ENCODE results near the gene DNAH10. TPM values are rescaled to one million over a fixed set of nuclear protein-coding genes. Genes with fewer than 3 reads are reported as not detected.

The DNAH10 gene
- total and polyA plus RNA-seq, 12 donors, result 0.06 to 1.5 (median 0.28) TPM

- TF ChIP-seq POLR2A (IDR thresholded peaks at IDR 0.05) (no peak), CTCF (IDR thresholded peaks at IDR 0.05) (no peak)
- Histone ChIP-seq H3K27ac (no peak overlapping the region), H3K4me1 (replicated peaks in 1 of 2) (no peaks in the 10 kb centered on the region), H3K27me3 (no peaks in the 10 kb centered on the region), H3K36me3 (replicated peaks in 1 of 2) (no peaks in the 10 kb centered on the region), H3K9me3 (replicated peaks in 1 of 3) (no peaks in the 10 kb centered on the region), H3K4me3 (no peak overlapping the region)
- 71 to 80% (median 77%) methylated on average over 11 to 13 of the region's 13 CpGs for WGBS, 4 donors
- DNase-seq, result no peak
- intact Hi-C loops (cut with DNase I), result no loop called here
Observed at GRCh38 chr12:123859035-123859434, 96.9 kb downstream of the DNAH10 start.

GRCh38 chr12:123860377-123860776 lies 98.3 kb downstream of the DNAH10 start:
- intact Hi-C loops (cut with DNase I), result no loop called here
- no peaks in the 10 kb centered on the region for H3K9me3 ChIP-seq (replicated peaks in 1 of 3)
- TF ChIP-seq CTCF (IDR thresholded peaks at IDR 0.05) (no peak), POLR2A (IDR thresholded peaks at IDR 0.05) (no peak)
- no peak overlapping the region for H3K4me3 ChIP-seq
- WGBS, 4 donors, result 25 to 41% (median 35%) methylated on average over 3 of the region's 3 CpGs
- no peak overlapping the region for H3K27ac ChIP-seq
- H3K36me3 ChIP-seq (replicated peaks in 1 of 2), result no peaks in the 10 kb centered on the region
- H3K27me3 ChIP-seq, result no peaks in the 10 kb centered on the region
- no peak for DNase-seq
- H3K4me1 ChIP-seq (replicated peaks in 1 of 2), result no peaks in the 10 kb centered on the region

- intact Hi-C loops (cut with DNase I), result no loop called here
- WGBS, 4 donors, result 72 to 80% (median 77%) methylated on average over 3 to 4 of the region's 4 CpGs
Observed at GRCh38 chr12:123861392-123861791, 99.3 kb downstream of the DNAH10 start.

GRCh38 chr12:123867141-123867540 lies 105.0 kb downstream of the DNAH10 start:
- H3K4me1 ChIP-seq (replicated peaks in 1 of 2), result no peaks in the 10 kb centered on the region
- TF ChIP-seq CTCF (IDR thresholded peaks at IDR 0.05) (no peak), POLR2A (IDR thresholded peaks at IDR 0.05) (no peak)
- DNase-seq, result no peak
- no peak overlapping the region for H3K27ac ChIP-seq
- 40 to 67% (median 43%) methylated on average over 1 of the region's 1 CpG for WGBS, 4 donors
- intact Hi-C loops (cut with DNase I), result no loop called here
- H3K27me3 ChIP-seq, result peaks cover 4% of the 10 kb centered on the region
- no peaks in the 10 kb centered on the region for H3K36me3 ChIP-seq (replicated peaks in 1 of 2)
- H3K4me3 ChIP-seq, result no peak overlapping the region
- no peaks in the 10 kb centered on the region for H3K9me3 ChIP-seq (replicated peaks in 1 of 3)

More at GRCh38 chr12:123861392-123861791, 99.3 kb downstream of the DNAH10 start:
- no peak overlapping the region for H3K27ac ChIP-seq
- TF ChIP-seq CTCF (IDR thresholded peaks at IDR 0.05), result no peak
- no peak for TF ChIP-seq POLR2A (IDR thresholded peaks at IDR 0.05)
- no peak for DNase-seq
- no peaks in the 10 kb centered on the region for H3K27me3 ChIP-seq
- no peaks in the 10 kb centered on the region for H3K4me1 ChIP-seq (replicated peaks in 1 of 2)
- H3K36me3 ChIP-seq (replicated peaks in 1 of 2), result no peaks in the 10 kb centered on the region
- no peak overlapping the region for H3K4me3 ChIP-seq
- no peaks in the 10 kb centered on the region for H3K9me3 ChIP-seq (replicated peaks in 1 of 3)

Measured in adrenal gland (tissue), 12 donors.